Calu3 (cell line): ENCODE data around the gene SLC26A11. TPM values are rescaled to one million over a fixed set of nuclear protein-coding genes. Genes with fewer than 3 reads are reported as not detected.

Experiments
- BruUV-seq: library from RNA; stranded (reverse); fragments of 400-500 nt; replicated peaks from 2 replicates; lab custom pipeline; 2021; lab: Mats Ljungman, UMichigan
- CTCF ChIA-PET: fragments of 300-600 bp; sonication (Branson Sonifier 250); formaldehyde crosslinking; loops from one replicate; lab custom pipeline; 2022; ENCODE audit warnings: antibody characterized with exemption; lab: Charles Lee
- DNase-seq: peaks from one replicate; pipeline ENCODE4 v3.0.0; 2022
- H3K27ac Mint-ChIP-seq: one replicate; pipeline ENCODE4 v1.8.0; 2022; ENCODE audit warnings: mixed read lengths; ENCODE audit not compliant: unreplicated experiment
- H3K27me3 Mint-ChIP-seq: one replicate; pipeline ENCODE4 v1.8.0; 2022; ENCODE audit warnings: mixed read lengths; ENCODE audit not compliant: unreplicated experiment
- H3K36me3 Mint-ChIP-seq: one replicate; pipeline ENCODE4 v1.8.0; 2022; ENCODE audit warnings: mild to moderate bottlenecking, moderate library complexity, mixed read lengths; ENCODE audit not compliant: insufficient read depth, unreplicated experiment
- H3K4me1 Mint-ChIP-seq: one replicate; pipeline ENCODE4 v1.8.0; 2022; ENCODE audit warnings: mild to moderate bottlenecking, low read depth, mixed read lengths; ENCODE audit not compliant: unreplicated experiment
- H3K4me3 Mint-ChIP-seq: one replicate; pipeline ENCODE4 v1.8.0; 2022; ENCODE audit warnings: mild to moderate bottlenecking, low read depth, moderate library complexity, mixed read lengths; ENCODE audit not compliant: unreplicated experiment
- H3K9me3 Mint-ChIP-seq: one replicate; pipeline ENCODE4 v1.8.0; 2022; ENCODE audit warnings: low read depth, mixed read lengths; ENCODE audit not compliant: unreplicated experiment
- CTCF ChIP-seq: fragments of 200-600 bp; IDR thresholded peaks from one replicate; pipeline ENCODE4 v1.8.0; 2022; ENCODE audit warnings: antibody characterized with exemption; ENCODE audit not compliant: unreplicated experiment
- intact Hi-C: fragments of 100-400 bp; cut with micrococcal nuclease; formaldehyde crosslinking; loops from one replicate; pipeline ENCODE4 v1.10.0; 2022; ENCODE audit not compliant: unreplicated experiment
- total RNA-seq: library from RNA; stranded (reverse); gene quantifications from 2 replicates; pipeline ENCODE4 v1.2.3, GENCODE V29; 2022

Gene SLC26A11
- total RNA-seq, 1 experiment from 2014 or later = 7.2 TPM

- intact Hi-C loops = no loop called here
These were observed 27.3 kb downstream of the SLC26A11 start for GRCh38 chr17:80247561-80247960.

GRCh38 chr17:80248001-80248893 is 28.0 kb downstream of the SLC26A11 start:
- Mint-ChIP-seq H3K36me3 (no peaks in the 10 kb centered on the region), H3K27me3 (no peaks in the 10 kb centered on the region), H3K27ac (no peak overlapping the region), H3K9me3 (no peaks in the 10 kb centered on the region), H3K4me1 (no peaks in the 10 kb centered on the region), H3K4me3 (no peak overlapping the region)
- TF ChIP-seq CTCF = no peak
- no peak for DNase-seq
- intact Hi-C loops = no loop called here
- CTCF ChIA-PET = no interaction called here
- BruUV-seq = no TSS peak

More at GRCh38 chr17:80247561-80247960, 27.3 kb downstream of the SLC26A11 start:
- BruUV-seq = no TSS peak
- Mint-ChIP-seq H3K36me3 (no peaks in the 10 kb centered on the region), H3K4me1 (no peaks in the 10 kb centered on the region), H3K27me3 (no peaks in the 10 kb centered on the region), H3K27ac (no peak overlapping the region), H3K4me3 (no peak overlapping the region), H3K9me3 (no peaks in the 10 kb centered on the region)
- CTCF ChIA-PET = no interaction called here
- no peak for TF ChIP-seq CTCF
- DNase-seq = no peak

GRCh38 chr17:80248894-80249710 is 28.9 kb downstream of the SLC26A11 start:
- no peak for TF ChIP-seq CTCF
- H3K4me1 Mint-ChIP-seq = peaks cover 3% of the 10 kb centered on the region
- DNase-seq = no peak
- no peak overlapping the region for H3K4me3 Mint-ChIP-seq
- H3K36me3 Mint-ChIP-seq = no peaks in the 10 kb centered on the region
- H3K27me3 Mint-ChIP-seq = no peaks in the 10 kb centered on the region
- intact Hi-C loops = no loop called here
- BruUV-seq = no TSS peak
- no peaks in the 10 kb centered on the region for H3K9me3 Mint-ChIP-seq
- CTCF ChIA-PET = no interaction called here
- H3K27ac Mint-ChIP-seq = no peak overlapping the region

- BruUV-seq = no TSS peak
- no peaks in the 10 kb centered on the region for H3K9me3 Mint-ChIP-seq
- no peak for DNase-seq
- no peak overlapping the region for H3K27ac Mint-ChIP-seq
- no peaks in the 10 kb centered on the region for H3K36me3 Mint-ChIP-seq
- H3K4me1 Mint-ChIP-seq = peaks cover 16% of the 10 kb centered on the region
- no peak for TF ChIP-seq CTCF
- no peaks in the 10 kb centered on the region for H3K27me3 Mint-ChIP-seq
- CTCF ChIA-PET = interaction anchor here (0.6 kb wide), 1 partner anchor 1705 kb away, joined by 3 read pairs; no protein-coding TSS in a partner anchor
- intact Hi-C loops = loop anchor here (2.0 to 5.0 kb wide), 4 partner anchors 35 to 245 kb away; partner anchors contain the start of gene EIF4A3
- no peak overlapping the region for H3K4me3 Mint-ChIP-seq
These were observed 31.7 kb downstream of the SLC26A11 start for GRCh38 chr17:80251966-80252365.
